Superior temporal gyrus (tissue), 1 donor: ENCODE measurements around the gene DCLRE1C.
A peak's percentile ranks its signal among the peaks of the same experiment; 100 is the strongest.
"Not testable (repeated sequence)": the region's sequence is repeated elsewhere in the genome, so short reads cannot be mapped to it uniquely, and the experiment has no call there.

Experiments used
- DNase-seq: peaks from one replicate; pipeline ENCODE4 v3.0.0-alpha.2; 2016; ENCODE audit errors: extremely low spot score

DCLRE1C gene

DNA sequence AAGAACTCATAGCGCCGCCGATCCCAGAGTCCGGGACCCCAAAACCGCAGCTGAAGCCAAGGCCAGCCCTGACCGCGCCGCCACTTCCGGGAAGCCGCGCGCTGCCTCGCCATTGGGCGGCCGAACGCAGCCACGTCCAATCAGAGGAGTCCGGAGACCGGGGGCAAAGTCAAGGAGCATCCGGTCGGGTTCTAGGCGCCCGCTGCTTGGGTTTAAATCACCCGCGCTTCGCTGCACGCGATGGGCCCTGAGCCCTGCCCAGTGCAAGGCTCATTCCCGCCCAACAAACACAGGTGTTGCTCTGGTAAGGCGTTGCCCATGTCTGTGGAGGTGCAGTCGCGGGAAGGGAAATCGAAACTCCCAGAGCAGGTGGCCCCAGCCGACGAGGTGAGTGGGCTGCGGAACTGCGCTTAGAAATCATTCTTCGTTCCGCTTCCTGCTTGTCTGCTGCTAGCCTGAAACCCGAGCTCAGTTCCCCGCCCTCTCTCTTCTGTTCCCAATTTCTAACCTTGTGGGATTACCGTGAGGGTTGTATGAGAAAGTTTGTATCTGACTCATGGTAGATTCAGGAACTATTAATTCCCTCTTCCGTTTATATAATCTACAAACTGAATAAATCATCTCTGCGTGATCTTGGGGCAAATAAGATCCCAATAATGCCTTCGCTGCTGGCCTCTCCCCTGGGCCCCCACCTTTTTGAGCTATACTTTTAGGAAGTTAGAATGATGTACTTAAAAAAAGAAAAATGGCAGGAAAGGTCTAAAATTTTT lies at the start of gene DCLRE1C:
Gene DCLRE1C (minus strand): TSS at position 96 of the 770 bp plus-strand sequence. CDS start 86 bp downstream, at position 10.
- DNase-seq: peak; percentile 92

DNA sequence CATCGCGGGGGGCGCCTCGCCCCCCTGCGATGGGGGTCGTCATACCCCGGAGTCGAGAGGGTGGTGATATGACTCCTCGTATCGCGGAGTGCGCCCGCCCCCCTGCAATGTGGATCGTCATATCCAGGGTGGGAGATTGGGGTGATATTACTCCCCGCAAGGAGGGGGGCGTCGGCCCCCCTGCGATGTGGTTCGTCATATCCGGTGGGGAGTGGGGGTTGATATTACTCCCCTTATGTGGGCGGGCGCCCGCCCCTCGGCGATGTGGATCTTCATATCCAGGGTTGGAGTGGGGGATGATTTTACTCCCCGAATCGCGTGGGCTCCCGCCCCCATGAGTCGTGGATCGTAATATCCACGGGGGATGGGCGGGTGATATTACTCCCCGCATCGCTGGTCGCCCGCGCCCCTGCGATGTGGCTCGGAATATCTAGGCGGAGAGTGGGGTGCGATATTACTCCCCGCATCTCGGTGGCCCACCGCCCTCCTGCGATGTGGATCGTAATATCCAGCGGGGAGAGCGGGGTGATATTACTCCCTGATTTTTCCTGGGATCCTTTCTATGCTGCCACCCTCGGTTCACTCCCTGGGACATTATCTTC lies 42.2 kb upstream of the DCLRE1C start:
- DNase-seq: no peak

GRCh38 chr10:14993500-14994455 lies 39.9 kb upstream of the DCLRE1C start:
- DNase-seq: not testable (repeated sequence)

DNA sequence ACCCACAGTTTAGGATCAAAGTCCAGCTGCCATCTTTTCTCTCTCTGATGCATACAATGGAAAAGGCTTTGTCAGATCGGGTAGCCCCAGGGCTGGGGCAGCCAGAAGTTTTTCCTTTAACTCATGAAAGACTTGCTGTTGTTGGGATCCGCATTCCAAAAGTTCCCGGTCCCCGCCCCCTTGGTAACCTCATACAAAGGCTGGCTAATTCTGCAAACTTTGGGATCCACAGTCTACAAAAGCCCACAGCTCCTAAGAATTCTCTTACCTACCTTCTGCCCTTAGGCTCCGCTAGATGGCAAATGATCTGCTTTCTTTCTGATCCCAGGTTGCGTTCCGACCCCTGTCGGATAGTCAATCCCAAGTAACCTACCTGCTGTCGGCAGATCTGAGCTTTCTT lies 38.4 kb upstream of the DCLRE1C start:
- DNase-seq: not testable (repeated sequence)

- DNase-seq: not testable (repeated sequence)
Observed at GRCh38 chr10:14991035-14991749, 37.3 kb upstream of the DCLRE1C start.

DNA sequence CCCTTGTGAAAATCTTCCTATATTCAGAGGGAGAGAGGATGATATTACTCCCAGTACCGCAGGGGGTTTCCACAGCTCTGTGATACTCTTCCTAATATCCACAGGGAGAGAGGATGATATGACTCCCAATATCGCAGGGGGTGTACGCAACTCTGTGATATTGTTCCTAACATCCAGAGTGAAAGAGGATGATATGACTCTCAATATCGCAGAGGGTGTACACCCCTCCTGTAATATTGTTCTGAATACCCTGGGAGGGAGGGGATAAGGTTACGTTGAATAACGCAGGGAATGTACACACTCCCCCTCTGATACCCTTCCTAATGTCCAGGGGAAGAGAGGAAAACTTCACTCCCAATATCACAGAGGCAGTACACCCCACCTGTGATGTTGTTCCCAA lies 35.7 kb upstream of the DCLRE1C start:
- not testable (repeated sequence) for DNase-seq

- no peak for DNase-seq
Observed at GRCh38 chr10:14982744-14983143, 28.8 kb upstream of the DCLRE1C start.

DNA sequence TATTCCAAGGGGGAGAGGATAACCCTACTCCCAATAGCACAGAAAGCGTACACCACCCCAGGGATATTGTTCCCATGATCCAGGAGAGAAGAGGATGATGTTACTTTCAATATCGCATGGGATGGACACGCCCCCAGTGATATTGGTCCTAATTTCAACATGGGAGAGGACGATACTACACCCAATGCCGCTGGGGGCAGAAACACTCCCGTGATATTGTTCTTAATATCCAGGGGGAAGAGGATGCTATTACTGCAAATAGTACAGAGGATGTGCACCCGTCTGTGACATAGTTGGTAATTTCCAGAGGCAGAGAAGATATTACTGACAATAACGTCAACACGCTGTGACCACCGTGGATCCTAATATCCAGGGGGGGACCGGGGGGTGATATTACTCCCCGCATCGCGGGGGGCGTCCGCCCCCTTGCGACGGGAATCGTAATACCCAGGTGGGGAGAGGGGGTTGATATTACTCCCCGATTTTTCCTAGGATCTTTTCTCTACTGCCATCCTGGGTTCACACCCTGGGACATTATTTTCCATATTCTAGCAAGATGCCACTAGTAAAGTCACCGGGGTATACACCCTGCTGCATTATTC lies 21.9 kb upstream of the DCLRE1C start:
- no peak for DNase-seq

GRCh38 chr10:14974153-14974998 lies 20.5 kb upstream of the DCLRE1C start:
- not testable (repeated sequence) for DNase-seq

- DNase-seq: no peak
Observed at GRCh38 chr10:14971867-14972448, 18.1 kb upstream of the DCLRE1C start.

DNA sequence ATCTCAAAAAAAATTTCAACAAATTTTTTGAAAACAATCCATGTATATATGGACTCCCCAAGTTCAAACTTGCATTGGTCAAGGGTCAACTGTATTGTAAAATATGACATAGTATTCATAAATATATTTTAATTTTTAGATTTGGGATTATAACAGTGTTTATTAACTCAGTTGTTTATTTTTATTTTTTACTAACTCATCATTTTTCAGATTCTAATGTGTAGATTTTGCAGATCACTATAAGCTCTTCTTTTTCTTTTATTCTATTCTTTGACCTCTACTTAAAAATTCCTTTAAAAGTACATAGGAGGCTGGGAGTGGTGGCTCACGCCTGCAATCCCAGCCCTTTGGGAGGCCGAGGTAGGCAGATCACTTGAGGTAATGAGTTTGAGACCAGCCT lies 14.0 kb upstream of the DCLRE1C start:
- no peak for DNase-seq

GRCh38 chr10:14959221-14960057 lies 5.5 kb upstream of the DCLRE1C start, which contains the start of gene MEIG1:
TSS of gene MEIG1 (plus strand) at chr10:14959388. CDS start at chr10:14966469, 7,081 bp downstream.
- peak; percentile 95 for DNase-seq

- DNase-seq: no peak
Observed at GRCh38 chr10:14958872-14959220, 5.0 kb upstream of the DCLRE1C start.

DNA sequence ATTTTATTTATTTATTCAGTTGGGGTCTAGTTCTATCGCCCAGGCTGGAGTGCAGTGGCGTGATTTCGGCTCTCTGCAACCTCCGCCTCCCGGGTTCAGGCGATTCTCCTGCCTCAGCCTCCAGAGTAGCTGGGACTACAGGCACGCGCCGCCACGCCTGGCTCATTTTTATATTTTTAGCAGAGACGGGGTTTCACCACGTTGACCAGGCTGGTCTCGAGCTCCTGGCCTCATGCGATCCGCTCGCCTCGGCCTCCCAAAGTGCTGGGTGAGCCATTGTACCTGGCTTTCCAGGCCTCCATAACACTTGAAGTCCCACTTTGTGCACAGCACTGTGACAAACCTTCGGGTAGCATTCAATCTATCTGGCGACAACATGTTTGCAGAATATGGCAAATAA lies 1.0 kb upstream of the DCLRE1C start:
- DNase-seq: no peak

- peak; percentile 26 for DNase-seq
Observed at GRCh38 chr10:14953424-14954000, 384 bp downstream of the DCLRE1C start.

DNA sequence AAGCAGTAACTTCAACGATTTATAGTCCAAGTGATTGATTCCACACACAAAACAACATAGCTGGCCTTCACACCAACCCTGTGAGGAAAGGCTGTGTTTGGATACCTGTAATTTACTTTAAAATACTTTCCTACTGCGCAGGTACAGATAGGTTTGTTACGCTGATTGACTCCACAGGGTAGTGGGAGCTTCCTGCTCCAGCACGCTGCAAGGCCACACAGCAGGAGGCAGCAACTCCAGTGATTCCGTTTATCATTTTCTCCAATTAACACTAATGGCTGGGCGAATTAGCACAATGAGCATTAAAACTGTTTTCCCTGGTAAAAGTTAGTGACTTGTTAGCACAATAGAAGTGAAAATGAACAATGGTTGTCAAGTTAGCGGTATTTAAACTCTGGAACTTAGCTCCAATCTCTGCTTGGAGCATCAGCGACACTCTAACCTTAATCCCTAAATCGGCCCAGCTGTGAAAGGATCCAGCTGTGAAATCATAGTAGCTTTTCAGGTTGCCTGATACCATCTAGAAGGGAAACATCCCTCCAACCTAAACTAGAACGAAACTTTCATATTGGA lies 959 bp downstream of the DCLRE1C start:
- DNase-seq: no peak

- no peak for DNase-seq
Observed at GRCh38 chr10:14949291-14949690, 4.6 kb downstream of the DCLRE1C start.

DNA sequence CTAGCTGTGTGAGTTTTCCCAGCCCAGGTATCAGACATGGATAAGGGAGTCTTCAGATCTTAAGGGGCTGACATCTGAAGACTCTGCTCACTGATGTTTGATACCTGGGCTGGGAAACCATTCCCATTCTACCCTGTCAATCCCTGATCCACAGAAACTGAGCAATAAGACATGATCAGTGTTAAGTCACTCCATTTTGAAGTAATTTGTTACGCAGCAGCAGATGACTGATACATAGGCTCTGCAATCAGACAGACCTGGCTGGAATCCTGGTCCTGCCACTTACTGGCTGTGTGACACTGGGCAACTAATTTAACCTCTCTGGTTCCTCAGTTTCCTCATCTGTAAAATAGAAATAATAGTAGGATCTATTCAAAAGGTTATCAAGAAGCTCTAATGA lies 6.6 kb downstream of the DCLRE1C start:
- DNase-seq: no peak
